GM19023 (cell line): ENCODE measurements around the gene GALNT16.
A peak's percentile ranks its signal among the peaks of the same experiment; 100 is the strongest.

ENCODE experiments used
- ATAC-seq: cut with Tn5 transposase; IDR thresholded peaks from one replicate; pipeline ENCODE4 v1.9.1; 2021; ENCODE audit warnings: mild to moderate bottlenecking, moderate library complexity; ENCODE audit not compliant: unreplicated experiment

Gene GALNT16

GRCh38 chr14:69333791-69334337, 73.9 kb downstream of the GALNT16 start:
- no peak for ATAC-seq

- no peak for ATAC-seq
Observed at GRCh38 chr14:69334576-69334975, 74.6 kb downstream of the GALNT16 start.

- ATAC-seq = no peak
Observed at GRCh38 chr14:69335371-69335771, 75.4 kb downstream of the GALNT16 start.

GRCh38 chr14:69337984-69338383, 78.0 kb downstream of the GALNT16 start:
- ATAC-seq = no peak

- ATAC-seq = no peak
Observed at GRCh38 chr14:69339426-69339825, 79.5 kb downstream of the GALNT16 start.

GRCh38 chr14:69342928-69343525, 83.1 kb downstream of the GALNT16 start:
- no peak for ATAC-seq

GRCh38 chr14:69344171-69344570, 84.2 kb downstream of the GALNT16 start:
- no peak for ATAC-seq

- ATAC-seq = no peak
Observed at GRCh38 chr14:69345402-69345801, 85.4 kb downstream of the GALNT16 start.

- no peak for ATAC-seq
Observed at GRCh38 chr14:69346710-69347109, 86.8 kb downstream of the GALNT16 start.

- ATAC-seq = no peak
Observed at GRCh38 chr14:69349091-69349777, 89.3 kb downstream of the GALNT16 start.

GRCh38 chr14:69350892-69351291, 90.9 kb downstream of the GALNT16 start:
- no peak for ATAC-seq

GRCh38 chr14:69351385-69351784, 91.4 kb downstream of the GALNT16 start:
- no peak for ATAC-seq

- ATAC-seq = no peak
Observed at GRCh38 chr14:69351911-69352310, 92.0 kb downstream of the GALNT16 start.

- no peak for ATAC-seq
Observed at GRCh38 chr14:69353168-69353567, 93.2 kb downstream of the GALNT16 start.

GRCh38 chr14:69354383-69355153, 94.6 kb downstream of the GALNT16 start:
- peak; percentile 90 for ATAC-seq

- no peak for ATAC-seq
Observed at GRCh38 chr14:69355154-69355597, 95.2 kb downstream of the GALNT16 start.

- no peak for ATAC-seq
Observed at GRCh38 chr14:69355607-69356281, 95.8 kb downstream of the GALNT16 start.

GRCh38 chr14:69356903-69357543, 97.1 kb downstream of the GALNT16 start:
- ATAC-seq = no peak

- no peak for ATAC-seq
Observed at GRCh38 chr14:69357544-69358200, 97.7 kb downstream of the GALNT16 start.
